ENCODE data around the gene GALNT18. TPM values are rescaled to one million over a fixed set of nuclear protein-coding genes. Genes with fewer than 3 reads are reported as not detected.

Gene GALNT18
- total RNA-seq: 10 to 100 TPM in 2 of 7 donors, 1 to 10 TPM in 5; 3.0 to 12.3 (median 7.0) TPM
- 10 to 100 TPM in 1 of 2 donors, 1 to 10 TPM in 1; 7.7 to 13.2 TPM for polyA plus RNA-seq
- long read RNA-seq, donor 1, transcript GALNT18-201 (11 exons, 2,504 nt): major isoform, 24 of 37 reads
- long read RNA-seq, donor 1, partial matches to known transcripts: 2 of 37 reads
- long read RNA-seq, donor 1, other reads (novel, unspliced or antisense): 11 of 37 reads
- long read RNA-seq, donor 2, partial matches to known transcripts: 0 of 4 reads
- long read RNA-seq, donor 2, other reads (novel, unspliced or antisense): 0 of 4 reads
- long read RNA-seq, donor 3, transcript GALNT18-201 (11 exons, 2,504 nt): major isoform, 39 of 45 reads
- long read RNA-seq, donor 3, partial matches to known transcripts: 2 of 45 reads
- long read RNA-seq, donor 3, other reads (novel, unspliced or antisense): 4 of 45 reads

DNA sequence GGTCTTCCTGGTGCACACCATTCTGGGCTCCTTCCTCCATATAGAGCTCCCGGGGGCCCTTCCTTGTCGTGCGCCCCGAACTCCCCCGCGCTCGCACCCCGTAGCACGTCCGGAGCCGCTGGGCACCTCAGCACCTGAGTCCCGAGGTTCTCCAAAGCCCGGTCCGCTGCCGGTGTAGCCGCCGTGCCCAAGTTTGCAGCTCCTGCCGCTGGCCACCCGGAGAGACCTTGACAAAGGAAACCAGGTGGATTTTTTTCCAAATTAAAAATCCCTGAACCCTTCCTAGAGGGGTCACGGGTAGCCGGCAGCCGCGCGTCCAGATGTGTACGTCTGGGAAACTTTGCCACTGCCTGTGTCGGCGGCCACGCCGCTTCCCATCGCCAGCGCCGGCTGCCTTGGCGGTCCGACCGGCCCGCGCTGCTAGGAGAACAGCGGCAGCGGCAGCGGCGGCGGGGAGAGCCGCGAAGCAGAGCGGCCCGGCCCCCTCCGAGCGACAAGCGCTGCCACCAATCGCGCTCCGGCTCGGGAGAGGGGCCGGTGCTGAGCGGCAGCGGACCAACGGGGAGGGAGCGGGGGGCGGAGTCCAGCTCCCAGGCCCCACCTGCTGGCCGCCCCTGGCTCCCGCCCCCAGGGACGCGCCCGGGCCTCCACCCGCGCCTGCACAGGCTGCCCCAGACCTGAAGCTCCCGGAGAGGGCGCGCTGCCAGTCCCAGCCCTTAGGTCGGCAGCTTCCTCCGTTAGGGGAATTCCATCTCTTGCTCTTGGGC lies at the start of gene GALNT18:
Gene GALNT18, minus strand, starts transcription at position 433 of the 767 bp plus-strand sequence.
- Histone ChIP-seq H3K9me3 (no peaks in the 10 kb centered on the region), H3K27me3 (no peaks in the 10 kb centered on the region), H3K4me1 (ENCODE audit: insufficient read depth) (peaks cover 13% of the 10 kb centered on the region), H3K4me3 (peak within 1 kb of the TSS; percentile 64), H3K27ac (no peak within 1 kb of the TSS), H3K36me3 (no peaks in the 10 kb centered on the region)
- intact Hi-C loops (cut with DNase I): no loop called here
- TF ChIP-seq EP300 (IDR thresholded peaks at IDR 0.05): no peak
- TF ChIP-seq, protein P1, sequence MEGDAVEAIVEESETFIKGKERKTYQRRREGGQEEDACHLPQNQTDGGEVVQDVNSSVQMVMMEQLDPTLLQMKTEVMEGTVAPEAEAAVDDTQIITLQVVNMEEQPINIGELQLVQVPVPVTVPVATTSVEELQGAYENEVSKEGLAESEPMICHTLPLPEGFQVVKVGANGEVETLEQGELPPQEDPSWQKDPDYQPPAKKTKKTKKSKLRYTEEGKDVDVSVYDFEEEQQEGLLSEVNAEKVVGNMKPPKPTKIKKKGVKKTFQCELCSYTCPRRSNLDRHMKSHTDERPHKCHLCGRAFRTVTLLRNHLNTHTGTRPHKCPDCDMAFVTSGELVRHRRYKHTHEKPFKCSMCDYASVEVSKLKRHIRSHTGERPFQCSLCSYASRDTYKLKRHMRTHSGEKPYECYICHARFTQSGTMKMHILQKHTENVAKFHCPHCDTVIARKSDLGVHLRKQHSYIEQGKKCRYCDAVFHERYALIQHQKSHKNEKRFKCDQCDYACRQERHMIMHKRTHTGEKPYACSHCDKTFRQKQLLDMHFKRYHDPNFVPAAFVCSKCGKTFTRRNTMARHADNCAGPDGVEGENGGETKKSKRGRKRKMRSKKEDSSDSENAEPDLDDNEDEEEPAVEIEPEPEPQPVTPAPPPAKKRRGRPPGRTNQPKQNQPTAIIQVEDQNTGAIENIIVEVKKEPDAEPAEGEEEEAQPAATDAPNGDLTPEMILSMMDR (IDR thresholded peaks at IDR 0.05): peak in 2 of 3 donors; percentile 47 to 65
- DNase-seq: peak; percentile 88 to 95 (median 91)
- 0 to 1% (median 1%) methylated on average over 66 to 71 of the region's 71 CpGs for WGBS, 3 donors

GRCh38 chr11:11670574-11670973 lies 48.8 kb upstream of the GALNT18 start:
- 40 to 66% (median 44%) methylated on average over 5 of the region's 5 CpGs for WGBS, 3 donors

DNA sequence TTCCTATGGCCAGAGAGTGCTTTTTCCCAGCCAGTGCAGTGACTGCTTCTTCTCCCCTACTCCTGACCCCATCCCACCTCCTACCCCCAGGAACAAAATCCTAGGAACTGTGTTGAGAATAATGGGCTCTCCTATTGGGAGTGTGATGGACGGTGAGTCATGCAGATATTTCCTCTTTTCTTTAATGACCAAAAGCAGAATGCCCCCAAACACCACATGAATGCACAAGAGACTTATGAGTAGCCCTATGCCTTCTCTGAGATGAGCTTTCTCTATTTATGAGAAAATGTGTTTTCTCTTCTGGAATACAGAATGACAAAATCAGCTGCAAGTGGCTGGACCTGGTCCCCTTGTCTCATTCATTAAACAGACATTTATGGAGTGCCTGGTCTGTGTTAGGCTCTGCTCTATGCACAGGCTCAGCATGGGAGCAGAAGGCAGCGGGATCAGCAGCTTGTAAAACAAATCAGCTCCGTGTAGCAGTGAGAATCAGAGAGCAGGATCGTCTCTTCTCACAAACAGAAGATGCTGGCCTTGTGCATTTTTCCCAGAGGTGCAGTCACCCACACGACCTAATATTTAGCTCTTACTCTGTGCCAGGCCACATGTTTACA lies 47.5 kb upstream of the GALNT18 start:
- Histone ChIP-seq H3K27ac (no peak overlapping the region), H3K27me3 (no peaks in the 10 kb centered on the region)
- 26 to 28% (median 26%) methylated on average over 5 of the region's 5 CpGs for WGBS, 3 donors

More at GRCh38 chr11:11670574-11670973, 48.8 kb upstream of the GALNT18 start:
- TF ChIP-seq EP300 (IDR thresholded peaks at IDR 0.05): no peak
- no peak for TF ChIP-seq POLR2A (IDR thresholded peaks at IDR 0.05)
- TF ChIP-seq, protein P1 (IDR thresholded peaks at IDR 0.05): no peak
- Histone ChIP-seq H3K27ac (no peak overlapping the region), H3K9me3 (no peaks in the 10 kb centered on the region), H3K36me3 (no peaks in the 10 kb centered on the region), H3K4me3 (no peak overlapping the region), H3K4me1 (ENCODE audit: insufficient read depth) (no peaks in the 10 kb centered on the region), H3K27me3 (no peaks in the 10 kb centered on the region)
- no peak for DNase-seq
- intact Hi-C loops (cut with DNase I): no loop called here

DNA sequence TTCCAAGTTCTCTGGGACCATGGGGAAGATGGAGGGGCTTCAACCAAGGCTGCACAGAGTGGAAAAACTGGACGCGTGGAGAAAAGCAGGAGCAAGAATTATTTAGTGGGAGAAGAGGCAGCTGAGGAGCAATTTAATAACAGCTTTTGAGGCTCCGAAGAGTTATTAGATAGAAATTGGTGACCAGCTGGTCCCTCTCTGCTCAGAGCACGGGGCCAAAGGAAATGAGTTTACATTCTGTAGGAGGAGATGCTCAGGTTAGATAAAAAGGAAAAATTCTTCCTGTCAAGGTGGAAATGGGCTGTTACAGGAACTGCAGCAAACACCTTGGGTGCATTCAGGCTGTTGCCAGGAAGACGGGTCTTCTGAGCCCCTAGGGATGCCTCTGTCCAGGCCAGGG lies 47.0 kb upstream of the GALNT18 start:
- no peak for DNase-seq
- H3K4me3 ChIP-seq: no peak overlapping the region
- H3K36me3 ChIP-seq: no peaks in the 10 kb centered on the region
- no peaks in the 10 kb centered on the region for H3K27me3 ChIP-seq
- no peaks in the 10 kb centered on the region for H3K4me1 ChIP-seq (ENCODE audit: insufficient read depth)
- no peak overlapping the region for H3K27ac ChIP-seq
- intact Hi-C loops (cut with DNase I): no loop called here
- no peak for TF ChIP-seq EP300 (IDR thresholded peaks at IDR 0.05)
- TF ChIP-seq, protein P1 (IDR thresholded peaks at IDR 0.05): no peak
- no peak for TF ChIP-seq POLR2A (IDR thresholded peaks at IDR 0.05)
- no peaks in the 10 kb centered on the region for H3K9me3 ChIP-seq
- 67 to 79% (median 73%) methylated on average over 5 of the region's 5 CpGs for WGBS, 3 donors

More for the DNA sequence above, 47.5 kb upstream of the GALNT18 start:
- Histone ChIP-seq H3K9me3 (no peaks in the 10 kb centered on the region), H3K36me3 (no peaks in the 10 kb centered on the region), H3K4me3 (no peak overlapping the region), H3K4me1 (ENCODE audit: insufficient read depth) (no peaks in the 10 kb centered on the region)
- intact Hi-C loops (cut with DNase I): no loop called here
- no peak for DNase-seq
- TF ChIP-seq EP300 (IDR thresholded peaks at IDR 0.05) (no peak), POLR2A (IDR thresholded peaks at IDR 0.05) (no peak)
- TF ChIP-seq, protein P1 (IDR thresholded peaks at IDR 0.05): no peak

Data from ovary (tissue), 10 donors.